PC-9 (cell line): Measurements from ENCODE around the gene GPATCH4. TPM values are rescaled to one million over a fixed set of nuclear protein-coding genes. Genes with fewer than 3 reads are reported as not detected.
"Not testable (repeated sequence)": the region's sequence is repeated elsewhere in the genome, so short reads cannot be mapped to it uniquely, and the experiment has no call there.

ENCODE experiments used
- BruUV-seq: library from RNA; stranded (reverse); fragments of 400-500 nt; replicated peaks from 2 replicates; lab custom pipeline; 2021; lab: Mats Ljungman, UMichigan
- CTCF ChIA-PET: fragments of 300-600 bp; sonication (Branson Sonifier 250); formaldehyde crosslinking; loops from one replicate; lab custom pipeline; 2022; ENCODE audit warnings: antibody characterized with exemption; lab: Charles Lee
- POLR2A ChIA-PET: fragments of 300-600 bp; sonication (Branson Sonifier 250); formaldehyde crosslinking; loops from one replicate; lab custom pipeline; 2022; ENCODE audit warnings: antibody characterized with exemption; ENCODE audit not compliant: unreplicated experiment; lab: Charles Lee
- DNase-seq, 2 experiments: peaks; one replicate each; pipeline versions ENCODE4 v3.0.0 to v3.0.0-alpha.2; 2015 to 2022; ENCODE audit warnings: mixed read lengths in 1 of 2
- H2AFZ ChIP-seq: fragments of 200-600 bp; sonication (generic); 2 replicates; pipeline ENCODE4 v1.8.1; 2017; ENCODE audit warnings: antibody characterized with exemption
- H3F3A ChIP-seq: fragments of 200-600 bp; sonication (generic); 2 replicates; pipeline ENCODE4 v1.8.1; 2017; ENCODE audit warnings: antibody characterized with exemption, mild to moderate bottlenecking, low read depth; ENCODE audit not compliant: insufficient read depth
- H3K27ac ChIP-seq: fragments of 200-600 bp; sonication (generic); 2 replicates; pipeline ENCODE4 v1.6.1; 2016; ENCODE audit warnings: mixed run types
- H3K27me3 ChIP-seq: fragments of 200-600 bp; sonication (generic); 2 replicates; pipeline ENCODE4 v1.6.1; 2016; ENCODE audit warnings: low read depth, mixed run types; ENCODE audit not compliant: insufficient read depth
- H3K36me3 ChIP-seq: fragments of 200-600 bp; sonication (generic); 2 replicates; pipeline ENCODE4 v1.6.1; 2016; ENCODE audit warnings: low read depth, mixed run types
- H3K4me1 ChIP-seq: fragments of 200-600 bp; sonication (generic); replicated peaks from 2 replicates; pipeline ENCODE4 v1.6.1; 2016; ENCODE audit warnings: mixed run types; ENCODE audit not compliant: insufficient read depth
- H3K4me2 ChIP-seq: fragments of 200-600 bp; sonication (generic); 2 replicates; pipeline ENCODE4 v1.6.1; 2017; ENCODE audit warnings: mixed run types
- H3K4me3 ChIP-seq: fragments of 200-600 bp; sonication (generic); 2 replicates; pipeline ENCODE4 v1.6.1; 2016; ENCODE audit warnings: mixed run types
- H3K79me2 ChIP-seq: fragments of 200-600 bp; sonication (generic); 2 replicates; pipeline ENCODE4 v1.6.1; 2017; ENCODE audit warnings: low read depth, mixed run types
- H3K9me2 ChIP-seq: fragments of 200-600 bp; sonication (generic); 2 replicates; pipeline ENCODE4 v1.8.1; 2017; ENCODE audit warnings: mild to moderate bottlenecking; ENCODE audit not compliant: insufficient read depth
- H3K9me3 ChIP-seq: fragments of 200-600 bp; sonication (generic); 2 replicates; pipeline ENCODE4 v1.8.1; 2016; ENCODE audit warnings: low read depth; ENCODE audit not compliant: insufficient read depth
- H4K20me1 ChIP-seq: fragments of 200-600 bp; sonication (generic); 2 replicates; pipeline ENCODE4 v1.8.1; 2017; ENCODE audit not compliant: insufficient read depth
- CTCF ChIP-seq: fragments of 200-600 bp; sonication (generic); conservative IDR thresholded peaks from 2 replicates; pipeline ENCODE4 v1.6.1; 2017; ENCODE audit warnings: mixed run types, antibody characterized with exemption, mild to moderate bottlenecking, moderate library complexity
- EZH2 ChIP-seq: fragments of 200-600 bp; sonication (generic); IDR thresholded peaks from 2 replicates; pipeline ENCODE4 v1.8.0; 2017; ENCODE audit warnings: antibody characterized with exemption, low read depth
- intact Hi-C: fragments of 100-400 bp; cut with micrococcal nuclease; formaldehyde crosslinking; loops from one replicate; pipeline ENCODE4 v1.10.0; 2022; ENCODE audit not compliant: unreplicated experiment
- total RNA-seq: library from RNA; stranded (reverse); gene quantifications from 2 replicates; pipeline ENCODE4 v1.2.3, GENCODE V29; 2021

GPATCH4 gene
- total RNA-seq, 1 experiment from 2014 or later = 17.5 TPM

DNA sequence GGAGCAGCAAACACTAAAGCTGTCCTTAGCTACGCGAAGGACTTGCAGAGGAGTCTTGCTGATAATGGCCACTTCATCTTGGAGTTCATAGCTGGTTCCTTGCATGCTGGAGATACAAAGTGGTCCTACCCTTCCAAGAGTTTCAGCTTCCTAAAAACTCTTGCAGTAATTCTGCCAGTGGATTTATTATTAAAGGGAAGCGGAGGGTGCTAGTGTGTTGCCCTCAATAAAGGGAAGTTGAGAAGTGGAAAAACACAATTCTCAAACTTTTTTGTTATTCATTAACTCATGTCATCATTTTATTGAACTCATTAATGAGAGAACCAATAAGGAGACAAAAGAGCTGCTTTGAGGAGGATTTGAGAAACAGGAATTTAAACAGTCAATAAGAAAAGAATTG is 11.4 kb upstream of the GPATCH4 start:
- peaks cover 4% of the 10 kb centered on the region; the same call in 1 of the 2 replicates for H3F3A ChIP-seq
- ChIA-PET POLR2A (no interaction called here), CTCF (interaction anchor here (0.6 to 0.7 kb wide), 2 partner anchors 11 to 15 kb away, joined by 3 read pairs; no protein-coding TSS in a partner anchor)
- H3K27ac ChIP-seq = no peak overlapping the region
- BruUV-seq = no TSS peak
- intact Hi-C loops = no loop called here
- H3K9me3 ChIP-seq = no peaks in the 10 kb centered on the region
- H3K4me1 ChIP-seq = peaks cover 20% of the 10 kb centered on the region
- no peak overlapping the region for H3K4me3 ChIP-seq
- DNase-seq = no peak
- H3K9me2 ChIP-seq = no peaks in the 10 kb centered on the region
- H3K36me3 ChIP-seq = no peaks in the 10 kb centered on the region
- peaks cover 30% of the 10 kb centered on the region for H3K27me3 ChIP-seq
- H2AFZ ChIP-seq = no peak overlapping the region
- no peaks in the 10 kb centered on the region for H3K79me2 ChIP-seq
- H3K4me2 ChIP-seq = no peak overlapping the region
- no peaks in the 10 kb centered on the region for H4K20me1 ChIP-seq
- TF ChIP-seq EZH2 = no peak
- TF ChIP-seq CTCF = no peak

DNA sequence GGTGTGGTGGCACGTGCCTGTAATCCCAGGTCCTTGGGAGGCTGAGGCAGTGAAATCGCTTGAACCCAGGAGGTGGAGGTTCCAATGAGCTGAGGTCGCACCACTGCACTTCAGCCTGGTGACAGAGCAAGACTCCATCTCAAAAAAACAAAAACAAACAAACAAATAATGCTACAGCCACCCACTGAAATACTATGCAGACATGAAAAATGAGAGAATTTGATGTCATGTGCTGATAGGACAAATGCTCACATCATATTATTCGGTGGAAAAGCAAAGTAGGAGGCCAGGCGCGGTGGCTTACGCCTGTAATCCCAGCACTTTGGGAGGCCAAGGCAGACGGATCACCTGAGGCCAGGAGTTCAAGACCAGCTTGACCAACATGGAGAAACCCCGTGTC is 8.8 kb upstream of the GPATCH4 start:
- H2AFZ ChIP-seq, CTCF ChIA-PET, H3K4me2 ChIP-seq, H3K27ac ChIP-seq, H3K4me3 ChIP-seq, H3K9me3 ChIP-seq, H3K36me3 ChIP-seq, DNase-seq, H3K79me2 ChIP-seq, H3F3A ChIP-seq, H4K20me1 ChIP-seq, intact Hi-C loops, BruUV-seq, H3K9me2 ChIP-seq: not testable (repeated sequence)
- peaks cover 18% of the 10 kb centered on the region; the same call in 1 of the 2 replicates for H3K4me1 ChIP-seq
- POLR2A ChIA-PET = interaction anchor here (0.6 kb wide), 1 partner anchor 163 kb away, joined by 3 read pairs; no protein-coding TSS in a partner anchor
- peaks cover 20% of the 10 kb centered on the region; the same call in 1 of the 2 replicates for H3K27me3 ChIP-seq

DNA sequence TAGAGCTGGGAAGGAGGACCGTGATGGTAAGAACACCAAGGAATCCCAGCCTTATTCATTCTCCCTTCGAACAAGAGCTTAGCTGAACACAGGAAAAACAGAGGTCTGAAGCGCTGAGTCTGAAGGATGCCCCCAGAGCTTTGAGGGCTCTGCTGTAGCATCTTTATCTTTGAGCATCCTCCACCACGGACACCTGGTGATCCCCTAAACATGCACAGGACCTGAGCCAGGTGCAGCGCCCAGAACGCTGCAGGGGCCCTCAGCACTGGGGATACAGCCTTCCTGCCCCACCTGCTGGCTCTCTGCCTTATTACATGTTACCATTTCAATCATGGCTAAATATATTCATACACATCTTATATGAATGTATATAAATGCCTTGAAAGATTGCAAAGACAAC is 7.7 kb upstream of the GPATCH4 start:
- no peak for TF ChIP-seq EZH2
- peak; percentile 86 for TF ChIP-seq CTCF
- Histone ChIP-seq H3K27me3 (peaks cover 20% of the 10 kb centered on the region; the same call in 1 of the 2 replicates), H3K4me1 (peaks cover 18% of the 10 kb centered on the region; the same call in 1 of the 2 replicates), H3F3A (peaks cover 8% of the 10 kb centered on the region; the same call in 1 of the 2 replicates), H3K4me2 (no peak overlapping the region), H3K4me3 (no peak overlapping the region), H2AFZ (no peak overlapping the region), H4K20me1 (no peaks in the 10 kb centered on the region), H3K36me3 (no peaks in the 10 kb centered on the region), H3K27ac (no peak overlapping the region), H3K9me3 (no peaks in the 10 kb centered on the region), H3K79me2 (no peaks in the 10 kb centered on the region), H3K9me2 (no peaks in the 10 kb centered on the region)
- DNase-seq = peak; percentile 47 to 50
- BruUV-seq = no TSS peak
- intact Hi-C loops = loop anchor here (1.0 to 2.0 kb wide), 4 partner anchors 25 to 252 kb away; no protein-coding TSS in a partner anchor
- ChIA-PET CTCF (interaction anchor here (0.5 to 1.0 kb wide), 5 partner anchors 11 to 155 kb away, joined by 3 to 9 read pairs (median 4); partner anchors contain the start of gene MEF2D), POLR2A (interaction anchor here (0.7 kb wide), 1 partner anchor 22 kb away, joined by 9 read pairs; no protein-coding TSS in a partner anchor)
